MM.1S (cell line): ENCODE measurements around the gene COL27A1.

ENCODE experiments used
- CTCF ChIP-seq: fragments of 300-600 bp; sonication (generic); IDR thresholded peaks from 2 replicates; pipeline ENCODE4 v1.5.1; 2016; ENCODE audit warnings: antibody characterized with exemption, low read length, mixed read lengths
- EZH2 ChIP-seq: fragments of 300-600 bp; sonication (generic); optimal IDR thresholded peaks from 2 replicates; pipeline ENCODE3; 2017; ENCODE audit warnings: low read depth, mild to moderate bottlenecking, antibody characterized with exemption, low read length, mixed read lengths
- EZH2phosphoT487 ChIP-seq: fragments of 300-600 bp; sonication (generic); IDR thresholded peaks from 2 replicates; pipeline ENCODE4 v1.6.1; 2018; ENCODE audit warnings: antibody characterized with exemption, low read length

GRCh38 chr9:114140401-114140800, 14.9 kb upstream of the COL27A1 start:
- no peak for TF ChIP-seq CTCF
- TF ChIP-seq EZH2, result no peak
- TF ChIP-seq EZH2phosphoT487, result no peak
